Common myeloid progenitor, CD34-positive (primary cell): ENCODE results near the gene RAP2A.
A peak's percentile ranks its signal among the peaks of the same experiment; 100 is the strongest.

Experiments used
- CTCF ChIA-PET: fragments of 350-600 bp; sonication (Branson Sonifier 250); formaldehyde crosslinking; loops from one replicate; lab custom pipeline; 2021; ENCODE audit warnings: antibody characterized with exemption; lab: Charles Lee
- POLR2A ChIA-PET: fragments of 350-600 bp; sonication (Branson Sonifier 250); formaldehyde crosslinking; loops from one replicate; lab custom pipeline; 2021; ENCODE audit warnings: antibody characterized with exemption; lab: Charles Lee
- DNase-seq, 3 donors: peaks; one replicate each; pipeline versions ENCODE4 v3.0.0 to v3.0.0-alpha.2; 2013
- H3K27ac ChIP-seq, 2 experiments: 1 replicate in 1 of 2; 2 replicates in 1 of 2; pipeline ENCODE4 v1.7.0; 2013; ENCODE audit warnings: inconsistent platforms in 2 of 2, low read length in 2 of 2, mild to moderate bottlenecking in 2 of 2, low read depth in 1 of 2, moderate library complexity in 1 of 2; ENCODE audit not compliant: severe bottlenecking in 2 of 2, insufficient read depth in 1 of 2, poor library complexity in 1 of 2
- H3K27me3 ChIP-seq, 5 experiments: replicated peaks in 2 of 5; 1 replicate in 3 of 5; 2 replicates in 2 of 5; pipeline versions ENCODE4 v1.6.1 to v1.7.0; 2013; ENCODE audit warnings: low read length in 4 of 5, mild to moderate bottlenecking in 2 of 5, moderate library complexity in 2 of 5, inconsistent platforms in 1 of 5; ENCODE audit not compliant: insufficient read depth in 5 of 5, control insufficient read depth in 4 of 5
- H3K36me3 ChIP-seq, 4 experiments: 1 replicate in 2 of 4; 2 replicates in 2 of 4; pipeline versions ENCODE4 v1.6.1 to v1.7.0; 2013; ENCODE audit warnings: low read length in 3 of 4, control low read depth in 1 of 4, mild to moderate bottlenecking in 1 of 4; ENCODE audit not compliant: control insufficient read depth in 4 of 4, insufficient read depth in 4 of 4
- H3K4me1 ChIP-seq, 4 experiments: 1 replicate in 3 of 4; 2 replicates in 1 of 4; pipeline versions ENCODE4 v1.6.1 to v1.7.1; 2013; ENCODE audit warnings: low read length in 3 of 4, mild to moderate bottlenecking in 3 of 4, control low read depth in 1 of 4, inconsistent platforms in 1 of 4, moderate library complexity in 1 of 4; ENCODE audit not compliant: control insufficient read depth in 4 of 4, insufficient read depth in 4 of 4; ENCODE audit errors: control extremely low read depth in 1 of 4
- H3K4me3 ChIP-seq, 7 experiments: 1 replicate in 4 of 7; 2 replicates in 3 of 7; pipeline versions ENCODE4 v1.5.1 to v1.7.0; 2013; ENCODE audit warnings: mild to moderate bottlenecking in 7 of 7, low read length in 6 of 7, moderate library complexity in 6 of 7, inconsistent platforms in 2 of 7, low read depth in 2 of 7, control low read depth in 1 of 7; ENCODE audit not compliant: insufficient read depth in 4 of 7, control insufficient read depth in 1 of 7; ENCODE audit errors: extremely low read depth in 1 of 7
- H3K9me3 ChIP-seq, 5 experiments: 1 replicate in 4 of 5; 2 replicates in 1 of 5; pipeline versions ENCODE4 v1.6.1 to v1.7.1; 2013; ENCODE audit warnings: low read length in 4 of 5, mild to moderate bottlenecking in 2 of 5, inconsistent platforms in 1 of 5, low read depth in 1 of 5, moderate library complexity in 1 of 5; ENCODE audit not compliant: control insufficient read depth in 4 of 5, insufficient read depth in 2 of 5; ENCODE audit errors: control extremely low read depth in 1 of 5
- WGBS: methylation state at CpG from one replicate; pipeline ENCODE4 v1.1.5; 2013; ENCODE audit not compliant: insufficient coverage; 5-methylcytosine and 5-hydroxymethylcytosine counted together

The RAP2A gene

DNA sequence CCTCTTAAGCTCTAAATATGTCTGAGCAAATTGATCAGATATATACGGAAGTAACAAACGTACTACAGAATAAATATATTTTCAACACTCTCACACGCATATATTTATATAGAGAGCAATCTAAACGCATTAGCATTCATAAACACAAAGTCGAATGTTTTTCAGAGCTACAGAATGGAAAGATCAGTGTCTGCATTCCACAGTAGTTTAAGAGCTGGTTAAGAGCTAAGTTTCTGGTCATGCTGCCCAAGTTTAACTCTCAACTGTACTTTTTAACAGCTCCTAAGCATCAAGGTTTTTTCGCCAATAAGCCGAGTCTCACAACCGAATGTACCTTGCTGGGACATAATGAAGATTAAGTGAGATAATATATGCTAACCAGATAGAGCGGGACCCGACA lies 36.7 kb upstream of the RAP2A start:
- no peak for DNase-seq
- Histone ChIP-seq H3K27ac (no peak overlapping the region), H3K4me1 (no peaks in the 10 kb centered on the region), H3K9me3 (no peaks in the 10 kb centered on the region), H3K36me3 (peaks cover 0 to 2% (median 0%) of the 10 kb centered on the region in 4 experiments), H3K4me3 (no peak overlapping the region), H3K27me3 (peaks cover 0 to 2% (median 0%) of the 10 kb centered on the region in 5 experiments)
- CTCF ChIA-PET, result interaction anchor here (1.6 to 1.7 kb wide), 2 partner anchors 13 to 36 kb away, joined by 5 read pairs; partner anchors contain the start of gene RAP2A
- POLR2A ChIA-PET, result no interaction called here
- 88% methylated on average over 2 of the region's 10 CpGs for WGBS

DNA sequence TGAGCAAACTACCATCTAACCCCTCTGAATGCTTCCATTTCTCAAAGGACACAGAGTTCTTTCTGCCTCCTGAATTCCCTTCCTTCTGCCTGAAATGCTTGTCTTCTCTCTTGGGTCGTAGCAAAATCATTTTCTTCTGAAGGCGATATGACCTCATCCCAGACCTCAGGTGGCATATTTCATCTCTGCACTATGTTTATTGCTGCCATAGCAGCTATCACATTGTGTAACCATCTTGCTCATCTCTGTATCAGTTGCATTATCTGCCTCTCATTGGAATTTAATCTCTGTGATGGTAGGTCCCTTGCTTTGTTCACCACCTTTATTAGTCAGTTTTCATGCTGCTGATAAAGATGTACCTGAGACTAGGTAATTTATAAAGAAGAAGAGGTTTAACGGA lies 32.5 kb upstream of the RAP2A start:
- H3K27me3 ChIP-seq, result peaks cover 0 to 2% (median 0%) of the 10 kb centered on the region in 5 experiments
- POLR2A ChIA-PET, result no interaction called here
- CTCF ChIA-PET, result no interaction called here
- no peak overlapping the region for H3K27ac ChIP-seq
- no peaks in the 10 kb centered on the region for H3K36me3 ChIP-seq
- DNase-seq, result no peak
- WGBS, result 50% methylated on average over 2 of the region's 3 CpGs
- no peaks in the 10 kb centered on the region for H3K4me1 ChIP-seq
- no peak overlapping the region for H3K4me3 ChIP-seq
- H3K9me3 ChIP-seq, result no peaks in the 10 kb centered on the region

DNA sequence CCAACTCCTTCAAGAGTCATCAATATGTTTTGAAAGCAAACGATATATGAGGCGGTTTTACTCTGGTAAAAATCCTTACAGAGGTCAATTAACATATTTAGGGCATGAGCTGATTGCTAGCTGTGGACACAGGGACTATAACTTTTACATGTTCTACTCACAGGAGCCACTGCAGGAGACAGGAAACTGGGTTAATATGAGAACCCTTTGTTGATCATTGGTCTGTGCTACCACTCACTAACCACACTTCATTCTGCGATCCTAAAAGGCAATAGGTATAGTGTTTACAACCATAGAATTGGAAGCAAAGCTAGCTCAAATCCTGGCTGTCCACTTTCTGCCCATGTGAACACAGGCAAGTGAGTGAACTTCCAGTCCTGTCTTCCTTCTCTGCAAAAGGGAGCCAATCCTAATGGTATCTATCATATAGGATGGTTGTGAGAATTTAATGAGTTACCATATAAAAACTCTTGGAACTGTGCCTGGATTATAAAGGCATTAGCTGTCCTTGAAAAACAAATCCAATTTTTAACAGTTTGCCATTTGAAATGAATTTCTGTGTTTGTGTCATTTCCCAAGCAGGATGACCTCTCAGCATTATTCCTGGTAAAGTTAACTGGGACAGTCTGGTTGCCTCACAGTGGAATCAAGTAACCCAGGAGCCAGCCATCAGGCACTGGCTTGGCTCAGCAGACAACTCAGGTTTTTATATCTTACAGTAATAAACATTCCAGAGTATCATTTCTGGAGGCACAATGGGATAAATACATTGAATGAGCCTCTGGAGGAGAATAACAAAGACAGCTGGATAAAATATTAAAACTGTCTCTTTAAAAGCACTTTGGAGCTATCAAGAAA lies 29.8 kb upstream of the RAP2A start:
- no peak for DNase-seq
- ChIA-PET CTCF (no interaction called here), POLR2A (no interaction called here)
- Histone ChIP-seq H3K9me3 (no peaks in the 10 kb centered on the region), H3K36me3 (no peaks in the 10 kb centered on the region), H3K4me3 (no peak overlapping the region), H3K27ac (no peak overlapping the region), H3K4me1 (no peaks in the 10 kb centered on the region), H3K27me3 (no peaks in the 10 kb centered on the region)
- 100% methylated on average over 2 of the region's 3 CpGs for WGBS

DNA sequence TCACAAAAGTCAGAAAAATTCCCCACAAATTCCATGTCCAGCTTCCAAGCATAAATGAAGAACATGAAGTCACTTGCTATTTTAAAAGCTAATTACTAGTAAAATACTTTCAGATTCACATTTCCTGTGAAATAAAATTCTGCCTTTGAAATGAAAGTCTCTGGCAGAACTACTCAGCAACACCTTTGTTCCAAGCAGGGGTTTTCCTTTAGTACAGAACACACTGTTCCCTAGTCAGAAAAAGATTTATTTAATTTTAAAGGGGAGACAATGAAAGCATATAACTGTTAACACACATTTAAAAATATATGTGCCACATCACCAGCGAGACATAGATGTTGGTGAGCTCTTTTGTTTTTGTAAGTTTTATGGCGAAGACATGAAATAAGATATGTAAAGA lies 26.4 kb upstream of the RAP2A start:
- H3K36me3 ChIP-seq, result no peaks in the 10 kb centered on the region
- no CpG with 5 or more reads among the region's 2 CpGs for WGBS
- no peaks in the 10 kb centered on the region for H3K4me1 ChIP-seq
- DNase-seq, result no peak
- no peak overlapping the region for H3K27ac ChIP-seq
- no peaks in the 10 kb centered on the region for H3K27me3 ChIP-seq
- no peak overlapping the region for H3K4me3 ChIP-seq
- POLR2A ChIA-PET, result no interaction called here
- CTCF ChIA-PET, result interaction anchor here (0.9 kb wide), 1 partner anchor 11 kb away, joined by 3 read pairs; no protein-coding TSS in a partner anchor
- no peaks in the 10 kb centered on the region for H3K9me3 ChIP-seq

DNA sequence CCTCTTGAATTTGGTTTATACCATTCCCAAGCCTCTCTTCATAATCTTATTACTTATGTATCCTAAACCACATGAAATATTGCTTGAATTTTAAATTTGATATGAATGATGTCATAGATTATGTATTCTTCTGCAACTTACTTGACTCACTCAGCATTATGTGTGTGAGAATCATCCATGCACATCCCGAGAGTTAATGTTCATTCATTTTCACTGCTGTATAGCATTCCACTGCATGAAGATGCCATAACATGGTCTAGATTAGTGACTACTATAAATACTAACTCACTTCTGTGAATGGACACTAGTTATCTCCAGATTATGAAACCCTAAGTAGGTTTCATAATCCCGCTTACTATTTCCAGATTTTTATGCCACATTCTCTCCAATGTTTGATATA lies 25.0 kb upstream of the RAP2A start:
- ChIA-PET CTCF (no interaction called here), POLR2A (no interaction called here)
- DNase-seq, result no peak
- no peaks in the 10 kb centered on the region for H3K9me3 ChIP-seq
- H3K4me3 ChIP-seq, result no peak overlapping the region
- H3K27ac ChIP-seq, result no peak overlapping the region
- H3K27me3 ChIP-seq, result no peaks in the 10 kb centered on the region
- WGBS, result 100% methylated on average over 1 of the region's 2 CpGs
- no peaks in the 10 kb centered on the region for H3K36me3 ChIP-seq
- H3K4me1 ChIP-seq, result peaks cover 0 to 8% (median 2%) of the 10 kb centered on the region in 4 experiments

DNA sequence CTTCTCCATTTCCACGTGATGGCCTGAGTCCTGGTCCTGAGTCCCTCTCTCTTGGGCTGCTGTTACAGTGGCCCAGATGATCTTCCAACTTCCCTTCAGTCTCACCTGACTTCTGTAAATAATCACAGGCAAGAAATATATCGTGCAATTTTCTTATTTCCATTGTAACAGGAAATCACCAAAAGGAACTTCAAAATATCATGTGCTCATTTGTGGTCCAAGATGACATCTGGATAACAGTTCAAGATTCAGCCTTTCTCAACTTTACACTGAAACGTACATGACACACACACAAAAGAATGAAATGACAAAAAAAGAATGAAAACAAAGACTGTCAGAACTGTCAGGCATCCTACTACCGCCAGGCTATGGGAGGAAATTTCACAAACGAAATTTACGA lies 22.0 kb upstream of the RAP2A start:
- H3K4me3 ChIP-seq, result no peak overlapping the region
- WGBS, result 81% methylated on average over 6 of the region's 6 CpGs
- ChIA-PET POLR2A (no interaction called here), CTCF (no interaction called here)
- no peak for DNase-seq
- peaks cover 0 to 8% (median 3%) of the 10 kb centered on the region in 4 experiments for H3K4me1 ChIP-seq
- H3K36me3 ChIP-seq, result no peaks in the 10 kb centered on the region
- H3K27me3 ChIP-seq, result no peaks in the 10 kb centered on the region
- H3K27ac ChIP-seq, result no peak overlapping the region
- H3K9me3 ChIP-seq, result no peaks in the 10 kb centered on the region

DNA sequence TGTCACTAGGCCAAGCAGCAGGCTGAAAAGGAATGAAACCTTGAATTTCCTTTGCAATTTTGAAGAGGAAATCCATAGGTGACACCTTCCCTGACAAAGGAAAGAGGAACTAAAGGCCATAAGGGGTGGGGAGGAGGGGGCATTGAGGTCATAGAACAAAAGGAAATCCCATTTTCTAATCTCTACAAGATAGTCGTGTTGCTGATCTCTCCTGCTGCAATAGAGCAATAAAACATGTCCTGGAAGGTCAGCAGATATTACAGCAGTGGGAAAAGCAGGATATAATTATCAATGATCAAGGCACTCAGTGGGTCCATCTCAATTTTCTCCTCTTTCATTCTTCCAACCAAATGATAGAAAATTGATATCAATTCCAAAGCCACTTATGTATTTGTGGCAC lies 20.3 kb upstream of the RAP2A start:
- WGBS, result 0% methylated on average over 1 of the region's 1 CpG
- DNase-seq, result peak in 2 of 3 donors; percentile 36 to 46
- Histone ChIP-seq H3K4me3 (no peak overlapping the region), H3K9me3 (no peaks in the 10 kb centered on the region), H3K4me1 (peaks cover 0 to 8% (median 3%) of the 10 kb centered on the region in 4 experiments), H3K36me3 (no peaks in the 10 kb centered on the region), H3K27ac (no peak overlapping the region), H3K27me3 (no peaks in the 10 kb centered on the region)
- POLR2A ChIA-PET, result no interaction called here
- CTCF ChIA-PET, result no interaction called here
